Activated CD8-positive, alpha-beta memory T cell treated with anti-CD3 and anti-CD28 coated beads, Interleukin-2, amount 50 U/mL, for 4 hours (primary cell): Measurements from ENCODE around the gene CCL14.
"Not testable (repeated sequence)": the region's sequence is repeated elsewhere in the genome, so short reads cannot be mapped to it uniquely, and the experiment has no call there.

Source experiments
- DNase-seq: peaks from one replicate; pipeline ENCODE4 v3.0.0-alpha.2; 2020

Gene CCL14

DNA sequence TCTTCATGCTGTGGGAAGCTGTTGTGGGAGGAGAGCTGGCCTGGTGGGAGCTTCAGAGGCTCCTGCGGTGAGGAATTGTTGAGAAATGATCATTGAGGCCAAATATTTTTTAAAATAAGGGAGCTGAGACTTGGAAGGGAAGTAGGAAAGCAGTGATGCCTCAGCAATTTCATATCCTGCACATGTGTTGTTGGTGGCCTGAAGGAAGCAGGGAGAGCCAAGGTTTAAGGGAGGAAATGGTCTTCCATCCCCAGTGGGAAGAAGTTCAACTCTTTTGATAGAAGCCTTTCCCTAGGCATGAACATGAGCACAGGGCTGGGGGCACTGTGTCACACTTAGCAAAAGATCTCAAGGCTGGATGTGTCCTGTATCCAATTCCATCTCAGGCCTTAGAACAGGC is at the start of gene CCL14:
Gene CCL14, minus strand, starts transcription at position 87 of the 400 bp plus-strand sequence. Its CDS starts 80 bp downstream, at position 7.
- DNase-seq, result no peak

DNA sequence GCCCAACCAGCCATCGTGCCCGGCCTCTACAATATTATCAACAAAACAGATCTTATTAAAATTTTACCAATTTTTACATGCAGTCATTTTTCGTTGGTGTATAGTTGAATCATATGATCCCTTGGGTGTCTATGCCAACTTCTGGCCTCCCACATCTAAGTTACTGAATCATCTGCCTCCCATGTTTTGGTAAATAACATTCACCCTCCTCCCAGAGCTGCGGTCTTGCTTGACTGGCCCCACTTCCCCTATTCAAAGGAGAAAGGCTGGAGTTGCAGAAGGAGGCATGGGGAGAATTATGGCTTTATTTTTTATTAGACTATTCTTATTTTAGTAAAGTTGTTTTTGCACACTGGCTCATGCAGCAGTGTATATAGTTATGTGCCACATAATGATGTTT is 49.7 kb upstream of the CCL14 start:
- no peak for DNase-seq

DNA sequence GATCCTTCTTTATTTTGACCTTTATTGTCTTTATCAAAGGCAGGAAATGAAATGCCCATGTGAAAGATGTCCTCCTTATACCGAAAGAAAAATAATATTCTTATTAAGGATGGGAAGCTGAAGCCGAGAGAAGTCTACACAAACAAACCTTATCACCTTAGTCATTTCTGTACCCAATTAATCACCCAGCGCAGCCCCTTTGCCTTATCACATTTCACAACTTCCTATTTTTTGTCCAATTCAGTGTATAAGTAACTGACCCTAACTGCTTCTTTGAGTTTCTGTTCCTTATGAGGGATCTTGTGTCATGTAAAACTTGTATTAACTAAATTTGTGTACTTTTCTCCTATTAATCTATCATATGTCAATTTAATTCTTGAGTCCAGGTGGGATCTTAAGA is 47.6 kb upstream of the CCL14 start:
- DNase-seq, result no peak

DNA sequence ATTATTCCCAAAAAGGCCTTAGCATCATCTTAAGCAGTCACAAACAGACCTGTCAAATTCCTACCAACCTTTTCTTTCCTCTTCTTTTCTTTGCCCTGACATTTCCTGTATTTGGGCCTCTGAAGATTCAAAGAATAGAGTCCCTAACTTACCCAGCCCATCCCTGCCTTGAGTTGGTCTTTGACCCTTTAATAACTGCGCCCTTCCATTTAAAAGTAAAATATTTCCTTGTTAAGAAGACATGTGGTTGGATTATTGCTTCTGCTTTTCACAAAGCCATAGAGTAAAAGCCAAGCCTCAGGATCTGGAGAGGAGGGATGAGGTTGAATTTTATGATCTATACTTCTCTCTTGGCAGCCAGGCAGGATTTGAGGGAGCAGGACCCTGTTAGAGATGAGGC is 44.4 kb upstream of the CCL14 start:
- no peak for DNase-seq

DNA sequence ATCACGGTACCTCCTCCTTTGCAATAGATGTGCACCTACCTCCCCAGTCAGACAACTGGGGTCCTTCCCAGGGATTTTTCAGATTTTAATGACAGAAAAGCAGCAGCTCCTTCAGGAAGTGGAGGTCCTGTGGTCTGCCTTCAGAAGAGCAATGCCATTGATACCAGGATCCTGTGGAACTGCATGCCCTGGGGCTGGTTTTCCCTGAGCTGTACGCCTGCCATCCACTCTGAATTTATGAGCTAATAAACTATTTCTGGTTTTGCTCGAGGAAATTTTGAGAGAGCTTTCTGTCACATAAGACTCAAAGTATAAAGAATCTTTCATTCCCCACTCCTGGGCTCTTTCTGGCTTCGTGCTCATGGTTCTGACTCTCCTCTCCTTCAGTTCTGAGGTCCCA is 41.2 kb upstream of the CCL14 start:
- DNase-seq, result no peak

DNA sequence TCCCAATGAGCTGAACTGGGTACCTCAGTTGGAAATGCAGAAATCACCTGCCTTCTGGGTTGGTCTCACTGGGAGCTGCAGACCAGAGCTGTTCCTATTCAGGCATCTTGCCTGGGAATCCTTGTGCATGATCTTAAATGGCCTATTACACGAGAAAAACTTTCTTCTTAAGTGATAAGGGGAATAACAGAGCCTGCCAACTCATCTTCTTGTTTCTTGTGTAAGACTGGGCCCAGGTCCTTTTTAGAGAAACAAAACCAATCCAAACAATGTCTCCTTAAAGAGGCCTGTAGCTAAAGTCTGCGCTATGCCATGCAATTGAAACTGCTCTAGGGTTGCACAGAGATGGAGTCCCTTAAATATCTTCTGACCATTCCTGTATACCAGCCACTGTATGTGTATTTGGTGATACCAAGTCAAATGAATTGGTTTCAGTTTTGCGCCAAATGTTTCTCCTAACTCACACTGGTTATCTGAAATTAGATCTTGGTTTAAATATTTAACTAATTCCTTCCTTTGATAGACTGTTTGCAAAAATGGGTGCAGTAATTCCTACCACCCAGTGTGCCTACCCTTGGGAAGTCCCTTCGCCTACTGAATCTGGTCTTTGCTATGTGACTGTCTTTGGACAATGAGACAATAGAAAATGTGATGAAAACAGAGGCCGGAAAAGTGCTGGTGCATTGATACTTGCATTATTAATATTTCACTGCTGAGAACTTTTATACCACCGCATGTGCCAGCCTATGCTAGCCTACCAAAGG is 37.8 kb upstream of the CCL14 start:
- DNase-seq, result no peak

DNA sequence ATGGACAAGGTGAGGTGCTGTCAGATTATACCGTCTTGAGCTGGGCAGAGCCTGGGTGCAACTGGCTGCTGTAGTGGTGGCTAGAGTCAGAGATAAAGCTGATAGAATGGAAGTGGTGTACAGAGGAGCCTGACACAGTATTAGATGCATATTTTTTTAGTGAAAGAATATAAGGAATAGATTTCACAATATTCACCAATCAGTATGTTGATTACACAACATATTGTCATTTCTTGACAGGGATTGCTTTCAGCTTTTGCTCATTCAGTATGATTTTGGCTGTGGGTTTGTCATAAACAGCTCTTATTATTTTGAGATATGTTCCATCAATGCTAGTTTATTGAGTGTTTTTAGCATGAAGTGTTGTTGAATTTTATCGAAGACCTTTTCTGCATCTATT is 32.9 kb upstream of the CCL14 start:
- DNase-seq, result no peak

DNA sequence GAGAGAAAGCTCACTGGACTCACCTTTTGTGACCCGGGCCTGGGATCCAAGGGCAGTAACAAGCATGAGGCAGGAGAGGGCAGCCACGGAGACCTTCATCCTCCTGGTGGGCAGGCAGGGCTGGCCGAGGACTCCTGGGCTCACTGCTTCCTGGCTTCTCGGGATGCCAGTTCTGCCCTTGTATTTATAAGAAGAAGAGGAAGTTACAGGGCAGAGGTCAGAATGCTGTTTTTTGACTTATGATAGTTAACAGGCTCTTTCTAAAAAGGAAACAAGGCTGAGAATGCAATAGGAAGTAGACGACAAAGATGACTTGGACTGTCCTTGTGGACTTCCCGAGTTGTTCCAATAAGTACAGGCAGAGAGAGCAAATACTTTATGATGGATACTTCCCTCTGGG is 31.3 kb upstream of the CCL14 start, which contains the start of gene CCL23:
Gene CCL23, minus strand, starts transcription at position 174 of the 400 bp plus-strand sequence. Its CDS starts 75 bp downstream, at position 99.
- DNase-seq, result no peak

DNA sequence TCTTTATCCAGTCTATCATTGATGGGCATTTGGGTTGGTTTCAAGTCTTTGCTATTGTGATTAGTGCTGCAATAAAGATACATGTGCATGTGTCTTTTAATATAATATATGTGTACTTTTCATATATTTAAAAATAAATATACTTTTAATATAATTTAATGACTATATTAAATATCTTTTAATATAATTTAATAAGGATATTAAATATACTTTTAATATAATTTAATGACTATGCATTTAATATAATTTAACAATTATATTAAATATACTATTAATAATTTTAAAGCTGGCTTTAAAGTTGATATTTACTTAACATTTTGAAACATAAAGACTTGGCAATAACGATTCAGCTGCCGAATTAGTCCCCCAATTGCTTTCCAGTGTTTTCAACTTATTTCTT is 30.0 kb upstream of the CCL14 start:
- no peak for DNase-seq

DNA sequence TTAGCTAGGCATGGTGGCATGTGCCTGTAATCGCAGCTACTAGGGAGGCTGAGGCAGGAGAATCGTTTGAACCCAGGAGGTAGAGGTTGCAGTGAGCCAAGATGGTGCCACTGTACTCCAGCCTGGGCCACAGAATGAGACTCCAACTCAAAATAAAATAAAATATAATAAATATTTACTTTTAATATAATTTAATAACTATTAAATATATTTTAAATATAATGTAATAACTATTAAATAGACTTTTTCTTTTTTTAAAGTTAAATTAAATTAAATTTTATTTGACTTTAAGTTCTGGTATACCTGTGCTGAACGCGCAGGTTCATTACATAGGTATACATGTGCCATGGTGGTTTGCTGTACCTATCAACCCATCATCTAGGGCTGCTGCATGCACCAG is 29.4 kb upstream of the CCL14 start:
- not testable (repeated sequence) for DNase-seq

DNA sequence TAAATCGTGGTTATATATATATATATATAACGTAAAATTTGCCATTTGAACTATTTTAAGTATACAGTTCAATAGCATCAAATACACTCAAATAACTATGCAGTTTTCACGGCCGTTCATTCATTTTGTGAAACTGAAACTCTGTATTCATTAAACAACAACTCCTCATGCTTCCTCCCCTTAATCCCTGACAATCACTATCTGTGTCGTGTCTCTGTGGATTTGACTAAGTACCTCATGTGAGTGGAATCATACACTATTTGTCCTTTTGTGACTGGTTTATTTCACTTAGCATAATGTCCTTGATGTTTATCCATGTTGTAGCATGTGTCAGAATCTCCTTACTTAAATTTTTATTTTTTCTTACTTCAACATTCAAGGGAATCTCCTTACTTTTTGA is 28.4 kb upstream of the CCL14 start:
- no peak for DNase-seq

DNA sequence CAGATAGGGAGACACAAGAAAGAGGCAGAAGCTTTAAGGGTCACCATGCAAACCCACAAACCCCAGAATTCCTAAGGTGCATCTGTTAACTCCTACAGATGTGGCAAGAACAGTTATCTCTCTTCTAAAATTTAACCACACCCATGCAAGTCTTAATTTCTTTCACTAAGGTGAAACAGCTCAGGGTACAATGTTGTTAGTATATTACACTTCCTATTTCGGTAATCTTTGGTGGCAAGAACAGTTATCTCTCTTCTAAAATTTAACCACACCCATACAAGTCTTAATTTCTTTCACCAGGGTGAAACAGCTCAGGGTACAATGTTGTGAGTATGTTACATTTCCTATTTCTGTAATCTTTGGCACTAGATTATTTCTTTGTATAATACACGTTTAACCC is 24.7 kb upstream of the CCL14 start:
- no peak for DNase-seq

DNA sequence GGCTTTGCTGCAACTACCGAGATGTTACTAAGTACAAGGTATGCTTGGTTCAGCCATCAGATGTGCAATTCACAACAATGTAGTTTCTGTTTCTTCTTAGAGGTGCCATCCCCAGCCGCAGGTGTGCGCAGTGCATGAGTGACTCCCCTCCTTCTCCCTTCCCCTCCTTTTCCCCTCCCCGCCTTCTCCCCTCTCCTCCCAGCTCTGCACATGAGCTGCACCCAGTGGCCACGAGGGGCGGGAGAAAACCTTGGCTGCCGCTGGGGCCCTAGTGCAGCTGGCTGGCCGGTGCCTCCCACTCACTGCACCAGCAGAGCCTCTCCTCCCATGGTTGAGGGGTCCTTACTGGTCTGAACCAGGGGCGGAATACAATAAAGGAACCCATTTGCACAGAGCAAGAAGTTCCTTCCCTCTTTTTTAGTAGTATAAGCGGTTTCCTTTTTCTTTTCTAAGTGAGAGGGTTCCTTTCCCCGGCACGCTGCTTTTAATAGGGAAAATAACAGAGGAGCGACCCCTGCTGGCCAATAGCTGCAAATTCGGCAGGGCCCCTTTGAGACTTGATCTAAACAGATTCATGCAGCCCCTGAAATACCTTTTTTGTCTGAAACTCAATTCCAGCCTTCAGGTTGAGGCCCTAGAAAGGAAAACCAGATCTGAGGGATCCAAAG is 22.6 kb upstream of the CCL14 start:
- DNase-seq, result no peak

DNA sequence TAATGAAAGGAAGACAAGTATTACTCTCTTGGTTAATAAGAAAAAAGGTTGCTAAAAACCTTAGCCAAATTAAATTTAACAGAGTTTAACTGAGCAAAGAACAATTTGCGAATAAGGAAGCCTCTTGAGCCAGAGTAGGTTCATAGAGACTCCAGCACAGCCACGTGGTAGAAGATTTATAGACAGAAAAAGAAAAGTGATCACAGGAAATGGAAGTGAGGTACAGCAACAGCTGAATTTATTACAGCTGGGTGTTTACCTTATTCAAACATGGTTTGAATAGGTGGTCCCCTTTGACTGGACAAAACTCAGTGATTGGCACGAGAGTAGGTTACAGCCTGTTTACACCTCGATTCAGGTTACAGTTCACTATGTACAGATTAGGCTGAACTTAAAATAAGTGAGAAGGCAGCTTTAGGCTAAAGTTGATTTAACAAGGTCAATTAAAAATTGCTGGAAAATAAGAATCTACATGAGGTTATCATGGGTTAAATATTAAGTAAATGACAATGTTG is 18.1 kb upstream of the CCL14 start:
- no peak for DNase-seq

DNA sequence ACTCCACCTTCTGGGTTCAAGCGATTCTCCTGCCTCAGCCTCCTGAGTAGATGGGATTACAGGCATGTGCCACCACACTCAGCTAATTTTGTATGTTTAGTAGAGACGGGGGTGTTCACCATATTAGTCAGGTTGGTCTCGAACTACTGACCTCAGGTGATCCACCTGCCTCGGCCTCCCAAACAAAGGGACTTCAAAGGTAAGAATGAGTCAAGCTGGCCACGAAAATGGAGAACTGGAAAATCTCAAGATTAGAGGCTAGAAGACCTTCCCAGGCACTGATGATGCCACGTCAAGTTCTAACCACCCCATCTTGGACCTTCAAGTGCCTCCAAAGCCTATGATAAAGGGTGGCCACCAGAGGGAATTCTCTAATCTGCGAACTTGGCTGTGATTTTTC is 16.1 kb upstream of the CCL14 start:
- DNase-seq, result no peak

DNA sequence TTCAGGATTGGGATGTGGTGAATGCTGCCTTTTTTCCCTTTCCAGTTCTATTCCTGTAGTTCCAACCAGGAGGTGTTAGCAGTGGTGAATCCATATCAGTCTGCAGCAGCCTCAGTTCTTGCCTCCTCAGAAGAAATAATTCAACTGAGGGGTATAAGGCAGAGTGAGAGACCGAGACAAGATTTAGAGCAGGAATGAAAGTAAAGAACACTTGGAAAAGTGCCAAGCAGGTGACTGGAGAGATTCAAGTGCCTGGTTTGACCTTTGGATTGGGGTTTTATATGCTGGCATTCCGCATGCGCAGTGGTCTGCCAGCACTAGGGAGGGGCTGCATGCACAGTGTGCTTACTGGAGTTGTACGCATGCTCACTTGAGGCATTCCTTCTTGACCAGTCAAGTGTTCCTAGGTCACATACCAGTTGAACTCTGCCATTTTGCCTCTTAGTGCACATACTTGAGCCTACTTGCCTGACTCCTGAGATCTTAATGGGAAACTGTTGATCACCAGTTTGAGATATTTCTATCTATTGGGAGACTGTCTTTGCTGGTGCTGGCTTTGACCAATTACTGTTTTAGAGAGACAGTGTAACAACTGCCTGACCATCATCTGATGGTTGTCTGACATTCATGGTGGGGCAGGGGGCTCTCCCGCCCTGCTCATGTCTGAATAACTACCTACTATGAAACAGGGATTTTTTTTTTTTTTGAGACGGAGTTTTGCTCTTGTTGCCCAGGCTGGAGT is 15.5 kb upstream of the CCL14 start:
- no peak for DNase-seq

DNA sequence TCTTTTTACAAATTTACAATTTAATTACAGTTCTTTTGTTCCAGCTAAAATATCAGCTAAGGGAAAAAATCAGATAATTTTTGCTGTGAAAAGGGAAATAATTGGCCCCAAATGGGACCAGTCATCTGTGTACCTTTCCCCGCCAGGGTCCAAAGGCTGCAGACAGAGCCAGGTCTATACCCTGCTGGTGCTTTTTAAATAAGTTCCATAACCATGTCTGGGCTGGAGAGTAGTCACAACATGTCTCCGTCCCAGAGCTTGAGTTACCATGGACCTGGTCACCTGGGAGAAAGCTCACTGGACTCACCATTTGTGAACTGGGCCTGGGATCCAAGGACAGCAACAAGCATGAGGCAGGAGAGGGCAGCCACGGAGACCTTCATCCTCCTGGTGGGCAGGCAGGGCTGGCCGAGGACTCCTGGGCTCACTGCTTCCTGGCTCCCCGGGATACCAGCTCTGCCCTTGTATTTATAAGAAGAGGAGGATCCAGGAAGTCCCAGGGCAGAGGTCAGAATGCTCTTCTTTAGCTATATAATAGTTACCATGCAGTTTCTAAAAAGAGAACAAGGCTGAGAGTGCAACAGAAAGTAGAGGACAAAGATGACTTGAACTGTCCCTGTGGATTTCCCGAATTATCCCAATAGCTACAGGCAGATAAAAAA is 14.7 kb upstream of the CCL14 start, which contains the start of gene CCL15:
Gene CCL15, minus strand, starts transcription at position 444 of the 662 bp plus-strand sequence. Its CDS starts 61 bp downstream, at position 383.
- DNase-seq, result no peak

DNA sequence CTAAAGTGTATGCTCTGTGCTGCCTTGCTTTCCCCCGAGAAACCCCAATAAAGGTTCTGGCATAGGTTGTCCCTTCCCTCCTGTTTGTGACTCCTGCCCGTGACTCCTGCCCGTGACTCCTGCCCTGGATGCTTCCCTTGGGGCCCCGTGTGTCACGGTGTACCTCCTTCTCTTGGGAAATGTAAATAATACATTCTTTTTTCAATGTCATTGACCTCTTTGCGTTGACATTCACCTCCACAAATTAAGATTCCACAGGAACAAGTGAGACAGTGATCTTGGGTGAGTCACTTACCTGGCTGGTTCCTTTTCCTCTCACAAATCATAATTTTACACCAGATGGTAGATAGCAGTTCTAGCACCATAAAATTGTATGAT is 14.2 kb upstream of the CCL14 start:
- DNase-seq, result no peak

DNA sequence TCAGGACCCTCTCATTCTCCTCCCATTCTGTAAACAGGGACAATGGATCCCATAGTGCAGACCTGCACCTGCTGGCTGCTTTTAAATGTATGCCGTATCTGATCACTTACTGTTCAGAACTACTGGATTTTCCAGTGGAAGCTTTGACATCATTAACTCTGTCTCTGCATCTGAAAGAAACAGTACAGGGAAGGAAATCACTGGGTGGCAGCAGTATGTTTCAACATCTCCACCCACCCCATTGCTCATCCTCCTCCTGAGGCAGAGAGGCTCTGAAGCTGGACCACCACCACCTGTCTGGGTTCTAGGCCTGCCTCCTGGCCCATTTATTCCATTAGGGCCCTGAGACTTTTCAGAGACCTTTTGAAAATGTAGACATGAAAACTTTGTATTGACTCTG is 12.2 kb upstream of the CCL14 start:
- no peak for DNase-seq

DNA sequence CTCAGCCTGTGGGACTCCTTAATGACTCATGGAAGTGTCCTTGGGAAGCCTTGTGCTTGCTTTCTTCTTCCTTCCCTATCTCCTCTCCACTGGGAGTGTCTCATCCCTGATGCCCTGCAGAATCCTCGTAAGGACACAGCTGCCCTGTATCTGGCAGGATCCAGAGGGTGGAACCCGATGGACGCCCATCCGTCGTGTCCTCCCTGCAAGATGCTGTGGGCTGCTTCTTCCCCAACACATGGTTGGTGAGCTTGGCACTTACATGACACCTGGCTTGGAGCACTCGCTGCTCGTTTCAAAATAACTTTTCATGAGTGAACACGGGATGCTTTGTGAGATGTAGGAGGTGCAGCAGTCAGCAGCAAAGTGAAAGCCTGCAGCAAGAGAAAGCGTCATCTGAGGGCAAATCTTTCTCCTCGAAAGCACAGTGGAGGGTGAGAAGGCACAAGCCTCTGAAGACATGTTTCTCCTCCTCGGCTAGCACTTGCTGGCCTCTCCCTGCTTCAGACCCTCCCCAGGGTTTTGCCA is 11.6 kb upstream of the CCL14 start:
- no peak for DNase-seq

DNA sequence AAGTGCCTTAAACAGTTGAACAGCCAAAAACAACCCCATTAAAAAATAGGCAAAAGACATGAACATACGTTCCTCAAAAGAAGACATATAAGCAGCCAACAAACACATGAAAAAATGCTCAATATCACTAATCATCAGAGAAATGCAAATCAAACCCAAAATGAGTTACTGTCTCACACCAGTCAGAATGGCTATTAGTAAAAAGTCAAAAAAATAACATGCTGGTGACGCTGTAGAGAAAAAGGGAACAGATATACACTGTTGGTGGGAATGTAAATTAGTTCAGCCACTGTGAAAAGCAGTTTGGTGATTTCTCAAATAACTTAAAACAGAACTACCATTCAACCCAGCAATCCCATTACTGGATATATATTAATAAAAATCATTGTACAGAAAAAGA is 8.8 kb upstream of the CCL14 start:
- DNase-seq, result not testable (repeated sequence)

DNA sequence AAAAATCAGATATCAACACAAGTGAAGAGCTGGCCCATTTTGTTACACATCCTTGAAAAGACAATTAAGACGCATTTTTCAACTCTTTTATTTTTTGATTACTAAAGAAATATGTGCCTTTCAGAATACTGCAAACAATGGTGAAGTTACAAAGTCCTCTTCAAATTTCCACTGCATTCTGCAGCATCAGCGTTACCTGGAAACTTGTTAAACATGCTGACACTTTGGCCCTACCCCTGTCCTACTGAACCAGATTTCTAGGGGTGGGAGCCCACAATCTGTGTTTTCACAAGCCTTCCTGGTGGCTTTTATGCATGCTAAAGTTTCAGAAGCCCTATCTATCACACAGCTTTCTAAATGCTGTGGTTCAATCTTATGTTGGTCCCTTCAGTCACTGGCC is 4.5 kb upstream of the CCL14 start:
- no peak for DNase-seq

DNA sequence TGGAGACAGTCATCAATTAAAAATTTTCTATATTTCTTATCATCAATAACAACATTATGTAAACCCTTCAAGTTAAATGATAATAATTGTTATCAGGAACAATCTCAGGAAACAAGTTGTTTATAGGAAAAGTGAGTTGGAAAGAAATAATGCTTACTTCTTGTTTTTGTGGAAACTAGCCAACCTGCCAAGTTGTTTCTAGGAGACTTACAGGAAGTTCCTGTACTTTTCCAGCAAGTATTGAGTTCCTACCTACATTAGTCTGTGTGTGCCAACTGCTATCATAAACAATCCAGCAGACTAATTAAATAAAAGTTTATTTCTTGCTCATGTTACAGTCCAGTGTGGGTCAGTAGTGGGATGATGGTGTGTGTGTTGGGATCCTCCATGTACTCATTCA is 1.6 kb upstream of the CCL14 start:
- DNase-seq, result no peak
